Thoracic aorta (tissue), 2 donors: Measurements from ENCODE around the gene GAS2L2. TPM values are rescaled to one million over a fixed set of nuclear protein-coding genes. Genes with fewer than 3 reads are reported as not detected.

Experiments used
- ATAC-seq: fragments of 150-250 bp; one replicate; pipeline ENCODE4 v1.8.0; 2017; ENCODE audit warnings: low read depth; ENCODE audit not compliant: insufficient number of reproducible peaks, low FRiP score
- DNase-seq: peaks from one replicate; pipeline ENCODE4 v3.0.0-alpha.2; 2020; ENCODE audit warnings: low spot score
- H3K27ac ChIP-seq, 2 donors: fragments of 200-600 bp; sonication (generic); 1 replicate in 1 of 2; 2 replicates in 1 of 2; pipeline ENCODE4 v1.5.1; 2016; ENCODE audit warnings: mild to moderate bottlenecking in 2 of 2, moderate library complexity in 2 of 2
- H3K27me3 ChIP-seq: fragments of 200-600 bp; sonication (generic); replicated peaks from 2 replicates; pipeline ENCODE4 v1.6.0; 2016; ENCODE audit warnings: mild to moderate bottlenecking; ENCODE audit not compliant: insufficient read depth
- H3K36me3 ChIP-seq: fragments of 200-600 bp; sonication (generic); one replicate; pipeline ENCODE4 v1.5.1; 2016
- H3K4me1 ChIP-seq, 2 donors: fragments of 200-600 bp; sonication (generic); 1 replicate in 1 of 2; 2 replicates in 1 of 2; pipeline versions ENCODE4 v1.5.1 to v1.6.0; 2016; ENCODE audit warnings: low read depth in 2 of 2, mild to moderate bottlenecking in 1 of 2; ENCODE audit not compliant: control insufficient read depth in 1 of 2
- H3K4me3 ChIP-seq: fragments of 200-600 bp; sonication (generic); 2 replicates; pipeline ENCODE4 v1.5.1; 2016; ENCODE audit warnings: mild to moderate bottlenecking
- H3K9me3 ChIP-seq: fragments of 200-600 bp; sonication (generic); 2 replicates; pipeline ENCODE4 v1.5.1; 2016
- CTCF ChIP-seq: fragments of 200-600 bp; sonication (generic); IDR thresholded peaks from one replicate; pipeline ENCODE4 v1.5.1; 2019; ENCODE audit warnings: antibody characterized with exemption
- total RNA-seq, 2 donors: library from RNA; depleted of rRNA; stranded (reverse); fragments of >200 nt; gene quantifications; one replicate each; pipeline versions ENCODE4 v1.1.0 to v1.2.3, GENCODE V29; 2016

GAS2L2 gene
- total RNA-seq, 2 donors from 2014 or later, result not detected

- H3K27ac ChIP-seq, result no peak overlapping the region
- no peaks in the 10 kb centered on the region for H3K36me3 ChIP-seq
- ATAC-seq (no peak), DNase-seq (no peak)
- H3K4me1 ChIP-seq, result peaks cover 5 to 14% of the 10 kb centered on the region in 2 donors
- no peak overlapping the region for H3K4me3 ChIP-seq
- no peaks in the 10 kb centered on the region for H3K9me3 ChIP-seq
- H3K27me3 ChIP-seq, result no peaks in the 10 kb centered on the region
- TF ChIP-seq CTCF, result no peak
Observed at GRCh38 chr17:35734396-35734795, 18.6 kb downstream of the GAS2L2 start.

- H3K27ac ChIP-seq, result no peak overlapping the region
- no peak for TF ChIP-seq CTCF
- no peaks in the 10 kb centered on the region for H3K36me3 ChIP-seq
- no peak for ATAC-seq
- no peak overlapping the region for H3K4me3 ChIP-seq
- no peaks in the 10 kb centered on the region for H3K27me3 ChIP-seq
- no peak for DNase-seq
- H3K9me3 ChIP-seq, result no peaks in the 10 kb centered on the region
- H3K4me1 ChIP-seq, result peaks cover 5 to 14% of the 10 kb centered on the region in 2 donors
Observed at GRCh38 chr17:35733366-35733765, 19.7 kb downstream of the GAS2L2 start.

GRCh38 chr17:35732806-35733136 lies 20.3 kb downstream of the GAS2L2 start:
- H3K27me3 ChIP-seq, result no peaks in the 10 kb centered on the region
- ATAC-seq (no peak), DNase-seq (no peak)
- peak overlapping the region; percentile 82 for H3K4me3 ChIP-seq
- peaks cover 5 to 14% of the 10 kb centered on the region in 2 donors for H3K4me1 ChIP-seq
- TF ChIP-seq CTCF, result no peak
- no peaks in the 10 kb centered on the region for H3K9me3 ChIP-seq
- no peak overlapping the region for H3K27ac ChIP-seq
- H3K36me3 ChIP-seq, result no peaks in the 10 kb centered on the region

GRCh38 chr17:35731917-35732805 lies 20.9 kb downstream of the GAS2L2 start:
- H3K4me1 ChIP-seq, result peaks cover 5 to 17% of the 10 kb centered on the region in 2 donors
- no peak for DNase-seq
- H3K36me3 ChIP-seq, result no peaks in the 10 kb centered on the region
- H3K27ac ChIP-seq, result no peak overlapping the region
- no peaks in the 10 kb centered on the region for H3K27me3 ChIP-seq
- peak overlapping the region; percentile 82 for H3K4me3 ChIP-seq
- no peaks in the 10 kb centered on the region for H3K9me3 ChIP-seq
- no peak for TF ChIP-seq CTCF
- no peak for ATAC-seq

- H3K9me3 ChIP-seq, result no peaks in the 10 kb centered on the region
- no peaks in the 10 kb centered on the region for H3K36me3 ChIP-seq
- H3K27ac ChIP-seq, result no peak within 1 kb of the TSS
- TF ChIP-seq CTCF, result no peak
- ATAC-seq (no peak), DNase-seq (no peak)
- peak within 1 kb of the TSS; percentile 82 for H3K4me3 ChIP-seq
- no peaks in the 10 kb centered on the region for H3K27me3 ChIP-seq
- peaks cover 5 to 25% of the 10 kb centered on the region in 2 donors for H3K4me1 ChIP-seq
Observed at GRCh38 chr17:35731239-35731916, 21.7 kb downstream of the GAS2L2 start, which contains the start of gene RASL10B. Gene RASL10B (plus strand): TSS chr17:35731639. CDS start chr17:35735185, 3,546 bp downstream.
